Measurements from ENCODE around the gene ELN. TPM values are rescaled to one million over a fixed set of nuclear protein-coding genes. Genes with fewer than 3 reads are reported as not detected.

Gene ELN
- total and polyA plus RNA-seq, 2 donors (not counting 3 experiments of a cell fraction or from before 2014, with no cell fraction given) = 1.7 to 2.6 TPM

DNA sequence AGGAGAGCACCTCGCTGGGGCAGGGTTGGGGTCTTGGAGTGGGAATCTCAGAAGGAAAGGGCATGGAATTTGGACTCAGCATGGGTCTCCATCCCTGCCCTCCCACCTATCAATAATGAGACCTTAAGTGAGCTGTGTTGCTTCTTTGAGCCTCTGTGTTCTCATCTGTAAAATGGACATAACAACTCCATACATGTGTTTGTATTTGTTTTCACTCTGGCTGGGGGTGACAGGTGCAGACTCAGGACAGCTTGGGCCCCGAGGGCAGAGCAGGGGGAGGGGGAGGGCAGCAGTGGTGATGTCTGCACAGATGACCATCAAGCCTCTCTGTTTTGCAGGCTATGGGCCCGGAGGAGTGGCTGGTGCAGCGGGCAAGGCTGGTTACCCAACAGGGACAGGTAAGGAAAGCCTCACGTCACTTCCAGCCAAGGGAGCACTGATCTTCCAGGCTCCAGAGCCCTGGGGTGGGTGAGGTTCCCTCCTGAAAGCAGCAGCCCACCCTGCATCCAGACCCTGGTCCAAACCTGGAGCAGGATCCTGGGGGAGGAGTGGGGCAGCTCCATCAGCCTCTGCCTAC, 19.9 kb downstream of the ELN start:
- H3K27me3 ChIP-seq (ENCODE audit: control insufficient read depth in 2 of 2, insufficient read depth in 2 of 2, low read length in 2 of 2) = no peaks in the 10 kb centered on the region
- H3K4me2 ChIP-seq (ENCODE audit: insufficient read depth, low read length) = no peak overlapping the region
- H2AFZ ChIP-seq (ENCODE audit: low read depth, low read length) = no peak overlapping the region
- ChIA-PET POLR2A (no interaction called here), CTCF (interaction anchor here (5.1 kb wide), 1 partner anchor 21 kb away, joined by 24 read pairs; no protein-coding TSS in a partner anchor)
- no peaks in the 10 kb centered on the region for H4K20me1 ChIP-seq (replicated peaks; ENCODE audit: control insufficient read depth, extremely low read depth, insufficient read depth, low read length)
- DNase-seq (ENCODE audit: low read depth, low spot score) = no peak
- dilution Hi-C loops (cut with MboI; ENCODE audit: extremely low pct_ligation_motif_present, low sequenced_read_pairs) (no loop called here), intact Hi-C loops (cut with micrococcal nuclease) (no loop called here)
- no peaks in the 10 kb centered on the region for H3K36me3 ChIP-seq (ENCODE audit: control insufficient read depth in 2 of 2, extremely low read depth in 1 of 2, insufficient read depth in 2 of 2, low read length in 2 of 2)
- no peak overlapping the region for H3K9ac ChIP-seq (replicated peaks; ENCODE audit: extremely low read depth, insufficient read depth, low read length)
- no peaks in the 10 kb centered on the region for H3K4me1 ChIP-seq (ENCODE audit: control insufficient read depth, extremely low read depth, insufficient read depth, low read length)
- H3K9me1 ChIP-seq (replicated peaks; ENCODE audit: control insufficient read depth, extremely low read depth, insufficient read depth, low read length) = no peaks in the 10 kb centered on the region
- no peak overlapping the region for H3K27ac ChIP-seq (ENCODE audit: insufficient read depth, low read depth, low read length)
- FAIRE-seq = no peak
- no peaks in the 10 kb centered on the region for H3K9me3 ChIP-seq (replicated peaks; ENCODE audit: control insufficient read depth, insufficient read depth, low read length)
- BruUV-seq (replicated peaks) = no TSS peak
- no peak for TF ChIP-seq POLR2A (IDR thresholded peaks at IDR 0.05; ENCODE audit: low read depth, low read length)
- H3K79me2 ChIP-seq (ENCODE audit: control insufficient read depth, insufficient read depth, low read length) = no peaks in the 10 kb centered on the region
- no peak overlapping the region for H3K4me3 ChIP-seq (replicated peaks in 1 of 3; ENCODE audit: insufficient read depth in 1 of 3, low read depth in 1 of 3, low read length in 3 of 3)

DNA sequence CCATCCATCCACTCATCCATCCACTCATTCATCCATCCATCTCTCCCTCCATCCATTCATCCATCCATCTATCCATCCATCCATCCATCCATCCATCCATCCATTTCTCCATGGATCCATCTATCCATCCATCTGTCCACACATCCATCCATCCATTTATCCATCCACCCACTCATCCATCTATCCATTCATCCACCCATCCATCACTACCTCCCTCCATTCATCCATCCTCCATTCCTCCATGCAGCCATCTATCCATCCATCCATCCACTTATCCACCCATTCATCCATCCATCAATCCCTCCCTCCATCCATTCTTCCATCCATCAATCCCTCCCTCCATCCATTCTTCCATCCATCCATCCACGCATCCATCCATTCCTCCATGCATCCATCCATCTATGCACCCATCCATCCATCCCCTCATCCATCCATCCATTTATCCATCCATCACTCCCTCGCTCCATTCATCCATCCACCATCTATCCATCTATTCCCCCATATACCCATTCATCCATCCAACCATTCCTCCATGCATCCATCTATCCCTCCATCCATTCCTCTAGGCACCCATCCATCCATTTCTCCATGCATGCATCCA, 21.1 kb downstream of the ELN start:
- Histone ChIP-seq H3K4me1 (ENCODE audit: control insufficient read depth, extremely low read depth, insufficient read depth, low read length) (no peaks in the 10 kb centered on the region), H3K9me1 (replicated peaks; ENCODE audit: control insufficient read depth, extremely low read depth, insufficient read depth, low read length) (no peaks in the 10 kb centered on the region), H3K27ac (ENCODE audit: insufficient read depth, low read depth, low read length) (no peak overlapping the region), H4K20me1 (replicated peaks; ENCODE audit: control insufficient read depth, extremely low read depth, insufficient read depth, low read length) (no peaks in the 10 kb centered on the region), H3K27me3 (ENCODE audit: control insufficient read depth in 2 of 2, insufficient read depth in 2 of 2, low read length in 2 of 2) (no peaks in the 10 kb centered on the region), H2AFZ (ENCODE audit: low read depth, low read length) (no peak overlapping the region), H3K79me2 (ENCODE audit: control insufficient read depth, insufficient read depth, low read length) (no peaks in the 10 kb centered on the region), H3K4me2 (ENCODE audit: insufficient read depth, low read length) (no peak overlapping the region), H3K9ac (replicated peaks; ENCODE audit: extremely low read depth, insufficient read depth, low read length) (no peak overlapping the region), H3K9me3 (replicated peaks; ENCODE audit: control insufficient read depth, insufficient read depth, low read length) (no peaks in the 10 kb centered on the region), H3K4me3 (replicated peaks in 1 of 3; ENCODE audit: insufficient read depth in 1 of 3, low read depth in 1 of 3, low read length in 3 of 3) (no peak overlapping the region), H3K36me3 (ENCODE audit: control insufficient read depth in 2 of 2, extremely low read depth in 1 of 2, insufficient read depth in 2 of 2, low read length in 2 of 2) (no peaks in the 10 kb centered on the region)
- no peak for FAIRE-seq
- BruUV-seq (replicated peaks) = no TSS peak
- TF ChIP-seq EZH2 (IDR thresholded peaks at IDR 0.05; ENCODE audit: borderline replicate concordance, low read depth, low read length, severe bottlenecking) (no peak), JUN (IDR thresholded peaks at IDR 0.05; ENCODE audit: borderline replicate concordance, insufficient read depth, insufficient read length, low read depth) (no peak)
- POLR2A ChIA-PET = no interaction called here
- dilution Hi-C loops (cut with MboI; ENCODE audit: extremely low pct_ligation_motif_present, low sequenced_read_pairs) (no loop called here), intact Hi-C loops (cut with micrococcal nuclease) (no loop called here)
- no peak for DNase-seq (ENCODE audit: low read depth, low spot score)
- CTCF ChIA-PET = no interaction called here

All from endothelial cell of umbilical vein (primary cell).